NT2/D1 (cell line): ENCODE data around the gene AKAP8L.

Experiments
- YY1 ChIP-seq: IDR thresholded peaks from 2 replicates; pipeline ENCODE4 v1.6.1; 2011; ENCODE audit not compliant: insufficient read length, insufficient read depth
- ZNF274 ChIP-seq: IDR thresholded peaks from 2 replicates; pipeline ENCODE4 v1.6.1; 2011; ENCODE audit warnings: mild to moderate bottlenecking, low read depth, low read length

GRCh38 chr19:15368051-15368632 lies 50.6 kb downstream of the AKAP8L start:
- no peak for TF ChIP-seq YY1
- TF ChIP-seq ZNF274 = no peak
